Adrenal gland (tissue), 12 donors: ENCODE measurements around the gene NAT8L. TPM values are rescaled to one million over a fixed set of nuclear protein-coding genes. Genes with fewer than 3 reads are reported as not detected.
A peak's percentile ranks its signal among the peaks of the same experiment; 100 is the strongest.

Experiments used
- DNase-seq, 7 donors: peaks; one replicate each; pipeline ENCODE4 v3.0.0-alpha.2; 2019 to 2020
- H3K27ac ChIP-seq, 5 donors: fragments of 200-600 bp; sonication (generic) in 4 of 5; 1 replicate in 3 of 5; 2 replicates in 2 of 5; pipeline versions ENCODE4 v1.5.1 to v1.8.0; 2016 to 2020; ENCODE audit warnings: mild to moderate bottlenecking in 1 of 5
- H3K27me3 ChIP-seq: fragments of 200-600 bp; 2 replicates; pipeline ENCODE4 v1.8.0; 2021
- H3K36me3 ChIP-seq, 2 donors: fragments of 200-600 bp; replicated peaks in 1 of 2; 1 replicate in 1 of 2; 2 replicates in 1 of 2; pipeline versions ENCODE4 v1.5.1 to v1.8.0; 2018 to 2022
- H3K4me1 ChIP-seq, 2 donors: fragments of 200-600 bp; replicated peaks in 1 of 2; 1 replicate in 1 of 2; 2 replicates in 1 of 2; pipeline versions ENCODE4 v1.5.1 to v1.8.0; 2018 to 2021
- H3K4me3 ChIP-seq, 4 donors: fragments of 200-600 bp; sonication (generic) in 3 of 4; one replicate each; pipeline ENCODE4 v1.5.1; 2016 to 2018
- H3K9me3 ChIP-seq, 3 donors: fragments of 200-600 bp; sonication (generic) in 1 of 3; replicated peaks in 1 of 3; 1 replicate in 2 of 3; 2 replicates in 1 of 3; pipeline versions ENCODE4 v1.5.1 to v1.8.0; 2016 to 2021
- CTCF ChIP-seq, 6 experiments: fragments of 450-650 bp in 4 of 6; fragments of 200-600 bp in 2 of 6; sonication (generic) in 1 of 6; IDR thresholded peaks; 1 replicate in 5 of 6; 2 replicates in 1 of 6; pipeline versions ENCODE4 v1.5.1 to v1.8.0; 2016 to 2021; ENCODE audit warnings: antibody characterized with exemption in 6 of 6, mild to moderate bottlenecking in 2 of 6, moderate library complexity in 1 of 6
- POLR2A ChIP-seq, 2 donors: fragments of 450-650 bp; IDR thresholded peaks; one replicate each; pipeline ENCODE4 v1.6.1; 2017; ENCODE audit warnings: antibody characterized with exemption in 2 of 2, mild to moderate bottlenecking in 2 of 2, moderate library complexity in 1 of 2
- WGBS, 4 donors: extraction: QIAGEN DNeasy Blood & Tissue Kit in 2 of 4; methylation state at CpG; one replicate each; pipeline versions ENCODE4 v1.1.5 to v1.1.7; 2013 to 2017; 5-methylcytosine and 5-hydroxymethylcytosine counted together
- intact Hi-C, 2 donors: fragments of 100-400 bp; cut with DNase I; formaldehyde crosslinking; loops; one replicate each; pipeline versions ENCODE4 v1.14.1 to v1.15.0; 2022 to 2023
- polyA plus RNA-seq, 3 donors: library from polyadenylated mRNA; stranded (reverse); fragments of 200-250 nt in 2 of 3; fragments of 350-450 nt in 1 of 3; fragmentation: Illumina TruSeq in 1 of 3; extraction: RNeasy Lipid Tissue Mini Kit (QIAGEN cat#74804) in 1 of 3; gene quantifications; one replicate each; pipeline ENCODE4 v1.2.3, GENCODE V29; 2013 to 2014
- total RNA-seq, 9 donors: library from RNA; depleted of rRNA in 4 of 9; stranded (reverse); fragments of >200 nt in 4 of 9; fragments of 120-200 nt in 1 of 9; fragmentation: NEBNext Ultra II Directional in 1 of 9; extraction: Animal tissue kit (Norgen Biotek cat#: 25700) in 1 of 9; gene quantifications; one replicate each; pipeline versions ENCODE4 v1.1.0 to v1.2.4, GENCODE V29; 2013 to 2023
- donor health status: healthy with polysubstance abuse.
- donor health status: Bipolar disorder and iron deficiency.
- donor health status: DM: yes; HTN: yes; CAD: no.
- donor health status: DM: no; HTN: no; CAD: no.
- donor health status: DM: no; HTN: no; CAD: no.
- donor health status: DM: yes; HTN: yes; CAD: no.

The NAT8L gene
- total and polyA plus RNA-seq, 12 donors, result 0.18 to 1.6 (median 0.49) TPM

GRCh38 chr4:2063557-2064275 is 4.6 kb downstream of the NAT8L start:
- intact Hi-C loops, result no loop called here
- Histone ChIP-seq H3K4me1 (no peaks in the 10 kb centered on the region), H3K4me3 (no peak overlapping the region), H3K27me3 (peaks cover 19% of the 10 kb centered on the region), H3K9me3 (no peaks in the 10 kb centered on the region), H3K36me3 (no peaks in the 10 kb centered on the region), H3K27ac (no peak overlapping the region)
- TF ChIP-seq CTCF (IDR thresholded peaks at IDR 0.05) (no peak), POLR2A (IDR thresholded peaks at IDR 0.05) (no peak)
- no peak for DNase-seq
- WGBS, 4 donors, result 95 to 97% (median 96%) methylated on average over 11 to 53 of the region's 53 CpGs

- Histone ChIP-seq H3K27ac (no peak overlapping the region), H3K4me3 (no peak overlapping the region), H3K27me3 (peaks cover 19% of the 10 kb centered on the region), H3K9me3 (no peaks in the 10 kb centered on the region), H3K4me1 (no peaks in the 10 kb centered on the region), H3K36me3 (no peaks in the 10 kb centered on the region)
- WGBS, 4 donors, result 80 to 100% (median 90%) methylated on average over 1 to 40 of the region's 40 CpGs
- DNase-seq, result peak in 1 of 7 donors; percentile 7
- intact Hi-C loops, result no loop called here
- no peak for TF ChIP-seq CTCF (IDR thresholded peaks at IDR 0.05)
- TF ChIP-seq POLR2A (IDR thresholded peaks at IDR 0.05), result no peak
These were observed 5.3 kb downstream of the NAT8L start for GRCh38 chr4:2064276-2064991.

GRCh38 chr4:2065106-2065930 is 6.2 kb downstream of the NAT8L start:
- WGBS, 4 donors, result 72 to 80% (median 76%) methylated on average over 17 to 24 of the region's 24 CpGs
- H3K36me3 ChIP-seq, result no peaks in the 10 kb centered on the region
- H3K4me1 ChIP-seq, result no peaks in the 10 kb centered on the region
- peaks cover 12% of the 10 kb centered on the region for H3K27me3 ChIP-seq
- TF ChIP-seq POLR2A (IDR thresholded peaks at IDR 0.05) (no peak), CTCF (IDR thresholded peaks at IDR 0.05) (no peak)
- peak in 1 of 7 donors; percentile 4 for DNase-seq
- H3K9me3 ChIP-seq, result no peaks in the 10 kb centered on the region
- intact Hi-C loops, result no loop called here
- H3K27ac ChIP-seq, result no peak overlapping the region
- H3K4me3 ChIP-seq, result no peak overlapping the region

- H3K27me3 ChIP-seq, result peaks cover 4% of the 10 kb centered on the region
- TF ChIP-seq CTCF (IDR thresholded peaks at IDR 0.05), result no peak
- H3K27ac ChIP-seq, result no peak overlapping the region
- 57 to 83% (median 81%) methylated on average over 1 to 15 of the region's 15 CpGs for WGBS, 4 donors
- H3K36me3 ChIP-seq, result no peaks in the 10 kb centered on the region
- H3K9me3 ChIP-seq, result no peaks in the 10 kb centered on the region
- no peak overlapping the region for H3K4me3 ChIP-seq
- peak in 2 of 7 donors; percentile 5 to 6 for DNase-seq
- H3K4me1 ChIP-seq, result no peaks in the 10 kb centered on the region
- intact Hi-C loops, result no loop called here
These were observed 7.0 kb downstream of the NAT8L start for GRCh38 chr4:2066011-2066551.
